ENCODE data around the gene COG3.

GRCh38 chr13:45512098-45512496 is 47.4 kb downstream of the COG3 start:
- TF ChIP-seq, protein P1, sequence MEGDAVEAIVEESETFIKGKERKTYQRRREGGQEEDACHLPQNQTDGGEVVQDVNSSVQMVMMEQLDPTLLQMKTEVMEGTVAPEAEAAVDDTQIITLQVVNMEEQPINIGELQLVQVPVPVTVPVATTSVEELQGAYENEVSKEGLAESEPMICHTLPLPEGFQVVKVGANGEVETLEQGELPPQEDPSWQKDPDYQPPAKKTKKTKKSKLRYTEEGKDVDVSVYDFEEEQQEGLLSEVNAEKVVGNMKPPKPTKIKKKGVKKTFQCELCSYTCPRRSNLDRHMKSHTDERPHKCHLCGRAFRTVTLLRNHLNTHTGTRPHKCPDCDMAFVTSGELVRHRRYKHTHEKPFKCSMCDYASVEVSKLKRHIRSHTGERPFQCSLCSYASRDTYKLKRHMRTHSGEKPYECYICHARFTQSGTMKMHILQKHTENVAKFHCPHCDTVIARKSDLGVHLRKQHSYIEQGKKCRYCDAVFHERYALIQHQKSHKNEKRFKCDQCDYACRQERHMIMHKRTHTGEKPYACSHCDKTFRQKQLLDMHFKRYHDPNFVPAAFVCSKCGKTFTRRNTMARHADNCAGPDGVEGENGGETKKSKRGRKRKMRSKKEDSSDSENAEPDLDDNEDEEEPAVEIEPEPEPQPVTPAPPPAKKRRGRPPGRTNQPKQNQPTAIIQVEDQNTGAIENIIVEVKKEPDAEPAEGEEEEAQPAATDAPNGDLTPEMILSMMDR (IDR thresholded peaks at IDR 0.05; ENCODE audit: low read length), result no peak
- no peak for TF ChIP-seq EZH2phosphoT487 (IDR thresholded peaks at IDR 0.05; ENCODE audit: low read length)

Data from MM.1S (cell line).